Upper lobe of right lung (tissue), 1 donor: Measurements from ENCODE around the gene NLN. TPM values are rescaled to one million over a fixed set of nuclear protein-coding genes. Genes with fewer than 3 reads are reported as not detected.

Experiments used
- ATAC-seq: fragments of 200-7000 bp; cut with Tn5 transposase; one replicate; pipeline ENCODE4 v1.9.1; 2020; ENCODE audit warnings: mild to moderate bottlenecking, moderate library complexity
- DNase-seq: peaks from one replicate; pipeline ENCODE4 v3.0.0-alpha.2; 2020
- H3K27ac ChIP-seq: fragments of 200-600 bp; one replicate; pipeline ENCODE4 v1.8.0; 2022
- H3K27me3 ChIP-seq: fragments of 200-600 bp; one replicate; pipeline ENCODE4 v1.8.0; 2022; ENCODE audit warnings: mild to moderate bottlenecking
- H3K36me3 ChIP-seq: fragments of 200-600 bp; one replicate; pipeline ENCODE4 v1.8.0; 2022
- H3K4me1 ChIP-seq: fragments of 200-600 bp; one replicate; pipeline ENCODE4 v1.8.0; 2022
- H3K4me3 ChIP-seq: fragments of 200-600 bp; one replicate; pipeline ENCODE4 v1.8.0; 2022; ENCODE audit warnings: mild to moderate bottlenecking
- H3K9me3 ChIP-seq: fragments of 200-600 bp; one replicate; pipeline ENCODE4 v1.8.0; 2022
- CTCF ChIP-seq: fragments of 200-600 bp; IDR thresholded peaks from one replicate; pipeline ENCODE4 v1.8.0; 2022; ENCODE audit warnings: antibody characterized with exemption
- intact Hi-C: fragments of 100-400 bp; cut with DNase I; formaldehyde crosslinking; loops from one replicate; pipeline ENCODE4 v1.11.0; 2022
- total RNA-seq: library from RNA; stranded (reverse); fragmentation: NEBNext Ultra II Directional; extraction: Animal tissue kit (Norgen Biotek cat#: 25700); gene quantifications from one replicate; pipeline ENCODE4 v1.2.1, GENCODE V29; 2021
- donor health status: DM: no; HTN: yes; CAD: no; lungs with severe emphysema.

The NLN gene
- total RNA-seq, 1 donor from 2014 or later: 15.8 TPM

- TF ChIP-seq CTCF: no peak
These were observed 27.3 kb downstream of the NLN start for GRCh38 chr5:65749221-65749844.

GRCh38 chr5:65749956-65750355 lies 28.0 kb downstream of the NLN start:
- Histone ChIP-seq H3K27ac (no peak overlapping the region), H3K36me3 (no peaks in the 10 kb centered on the region), H3K4me3 (no peak overlapping the region), H3K9me3 (no peaks in the 10 kb centered on the region), H3K4me1 (no peaks in the 10 kb centered on the region), H3K27me3 (no peaks in the 10 kb centered on the region)
- DNase-seq (no peak), ATAC-seq (peak; percentile 25)
- intact Hi-C loops: no loop called here
- TF ChIP-seq CTCF: no peak

More at GRCh38 chr5:65749221-65749844, 27.3 kb downstream of the NLN start:
- intact Hi-C loops: no loop called here
- Histone ChIP-seq H3K9me3 (no peaks in the 10 kb centered on the region), H3K36me3 (no peaks in the 10 kb centered on the region), H3K27ac (no peak overlapping the region), H3K4me3 (no peak overlapping the region), H3K27me3 (no peaks in the 10 kb centered on the region), H3K4me1 (no peaks in the 10 kb centered on the region)
- ATAC-seq: no peak
- DNase-seq: no peak

- DNase-seq: no peak
- no peak overlapping the region for H3K27ac ChIP-seq
These were observed 28.9 kb downstream of the NLN start for GRCh38 chr5:65750938-65751337.

GRCh38 chr5:65753189-65753588 lies 31.2 kb downstream of the NLN start:
- TF ChIP-seq CTCF: no peak
- H3K27ac ChIP-seq: no peak overlapping the region
- no peaks in the 10 kb centered on the region for H3K36me3 ChIP-seq
- intact Hi-C loops: no loop called here
- ATAC-seq: no peak
- no peak for DNase-seq
- no peaks in the 10 kb centered on the region for H3K27me3 ChIP-seq
- H3K4me3 ChIP-seq: no peak overlapping the region
- H3K4me1 ChIP-seq: no peaks in the 10 kb centered on the region
- H3K9me3 ChIP-seq: no peaks in the 10 kb centered on the region

More at GRCh38 chr5:65750938-65751337, 28.9 kb downstream of the NLN start:
- intact Hi-C loops: no loop called here
- no peaks in the 10 kb centered on the region for H3K4me1 ChIP-seq
- H3K36me3 ChIP-seq: no peaks in the 10 kb centered on the region
- no peak for ATAC-seq
- no peak for TF ChIP-seq CTCF
- no peaks in the 10 kb centered on the region for H3K9me3 ChIP-seq
- H3K27me3 ChIP-seq: no peaks in the 10 kb centered on the region
- H3K4me3 ChIP-seq: no peak overlapping the region

GRCh38 chr5:65758546-65759144 lies 36.6 kb downstream of the NLN start:
- no peaks in the 10 kb centered on the region for H3K27me3 ChIP-seq
- no peak overlapping the region for H3K4me3 ChIP-seq
- no peaks in the 10 kb centered on the region for H3K4me1 ChIP-seq
- H3K9me3 ChIP-seq: no peaks in the 10 kb centered on the region
- H3K36me3 ChIP-seq: peaks cover 13% of the 10 kb centered on the region
- ATAC-seq (no peak), DNase-seq (no peak)
- no peak for TF ChIP-seq CTCF
- intact Hi-C loops: no loop called here
- no peak overlapping the region for H3K27ac ChIP-seq
